Measurements from ENCODE around the gene MZT2B. TPM values are rescaled to one million over a fixed set of nuclear protein-coding genes. Genes with fewer than 3 reads are reported as not detected.
"Not testable (repeated sequence)": the region's sequence is repeated elsewhere in the genome, so short reads cannot be mapped to it uniquely, and the experiment has no call there.

MZT2B gene
- total RNA-seq, 3 donors from 2014 or later: 91.0 to 99.9 (median 97.3) TPM

GRCh38 chr2:130186391-130186790 lies 4.3 kb downstream of the MZT2B start:
- intact Hi-C loops (cut with DNase I; ENCODE audit: low total_unique reads): loop anchor here (10.0 kb wide), 1 partner anchor 1298 kb away; no protein-coding TSS in a partner anchor
- TF ChIP-seq POLR2A (IDR thresholded peaks at IDR 0.05): no peak
- TF ChIP-seq CTCF (IDR thresholded peaks at IDR 0.05): no peak
- TF ChIP-seq POLR2AphosphoS5 (IDR thresholded peaks at IDR 0.05): no peak
- DNase-seq (ENCODE audit: low spot score in 2 of 2): no peak

GRCh38 chr2:130187268-130187667 lies 5.2 kb downstream of the MZT2B start:
- TF ChIP-seq POLR2A (IDR thresholded peaks at IDR 0.05) (no peak), CTCF (IDR thresholded peaks at IDR 0.05) (no peak)
- DNase-seq (ENCODE audit: low spot score in 2 of 2): no peak
- H3K27me3 ChIP-seq: no peaks in the 10 kb centered on the region
- intact Hi-C loops (cut with DNase I; ENCODE audit: low total_unique reads): loop anchor here (10.0 kb wide), 1 partner anchor 1298 kb away; no protein-coding TSS in a partner anchor
- no peaks in the 10 kb centered on the region for H3K9me3 ChIP-seq
- no peaks in the 10 kb centered on the region for H3K36me3 ChIP-seq
- no peak overlapping the region for H3K27ac ChIP-seq
- H3K4me3 ChIP-seq: no peak overlapping the region
- H3K4me1 ChIP-seq: no peaks in the 10 kb centered on the region

More at GRCh38 chr2:130186391-130186790, 4.3 kb downstream of the MZT2B start:
- Histone ChIP-seq H3K9me3 (no peaks in the 10 kb centered on the region), H3K27ac (no peak overlapping the region), H3K36me3 (no peaks in the 10 kb centered on the region), H3K27me3 (no peaks in the 10 kb centered on the region), H3K4me1 (no peaks in the 10 kb centered on the region), H3K4me3 (no peak overlapping the region)

- not testable (repeated sequence) for H3K27ac ChIP-seq; DNase-seq (ENCODE audit: low spot score in 2 of 2); H3K9me3 ChIP-seq; H3K4me3 ChIP-seq; H3K27me3 ChIP-seq; H3K4me1 ChIP-seq; H3K36me3 ChIP-seq
- intact Hi-C loops (cut with DNase I; ENCODE audit: low total_unique reads): loop anchor here (10.0 kb wide), 1 partner anchor 1297 kb away; no protein-coding TSS in a partner anchor
These were observed 6.1 kb downstream of the MZT2B start for GRCh38 chr2:130187859-130188792.

GRCh38 chr2:130188958-130189357 lies 6.9 kb downstream of the MZT2B start:
- H3K36me3 ChIP-seq; H3K27ac ChIP-seq; H3K27me3 ChIP-seq; H3K4me1 ChIP-seq; H3K4me3 ChIP-seq; H3K9me3 ChIP-seq; DNase-seq (ENCODE audit: low spot score in 2 of 2): not testable (repeated sequence)
- intact Hi-C loops (cut with DNase I; ENCODE audit: low total_unique reads): loop anchor here (10.0 kb wide), 1 partner anchor 1296 kb away; no protein-coding TSS in a partner anchor

- H3K4me1 ChIP-seq: no peaks in the 10 kb centered on the region
- no peaks in the 10 kb centered on the region for H3K36me3 ChIP-seq
- no peak overlapping the region for H3K27ac ChIP-seq
- H3K4me3 ChIP-seq: no peak overlapping the region
- no peaks in the 10 kb centered on the region for H3K27me3 ChIP-seq
- intact Hi-C loops (cut with DNase I; ENCODE audit: low total_unique reads): no loop called here
- no peak for DNase-seq (ENCODE audit: low spot score in 2 of 2)
- TF ChIP-seq POLR2AphosphoS5 (IDR thresholded peaks at IDR 0.05): no peak
- TF ChIP-seq POLR2A (IDR thresholded peaks at IDR 0.05): no peak
- TF ChIP-seq CTCF (IDR thresholded peaks at IDR 0.05): no peak
- no peaks in the 10 kb centered on the region for H3K9me3 ChIP-seq
These were observed 8.2 kb downstream of the MZT2B start for GRCh38 chr2:130190237-130190636.

GRCh38 chr2:130191319-130191718 lies 9.3 kb downstream of the MZT2B start:
- intact Hi-C loops (cut with DNase I; ENCODE audit: low total_unique reads); H3K9me3 ChIP-seq; DNase-seq (ENCODE audit: low spot score in 2 of 2); H3K4me3 ChIP-seq; H3K4me1 ChIP-seq; H3K27me3 ChIP-seq; H3K36me3 ChIP-seq; H3K27ac ChIP-seq: not testable (repeated sequence)

GRCh38 chr2:130192451-130192850 lies 10.4 kb downstream of the MZT2B start:
- H3K9me3 ChIP-seq; H3K27me3 ChIP-seq; H3K36me3 ChIP-seq; H3K4me1 ChIP-seq; H3K4me3 ChIP-seq; DNase-seq (ENCODE audit: low spot score in 2 of 2); H3K27ac ChIP-seq; intact Hi-C loops (cut with DNase I; ENCODE audit: low total_unique reads): not testable (repeated sequence)

GRCh38 chr2:130193824-130194223 lies 11.8 kb downstream of the MZT2B start:
- DNase-seq (ENCODE audit: low spot score in 2 of 2); H3K27me3 ChIP-seq; H3K36me3 ChIP-seq; H3K9me3 ChIP-seq; H3K27ac ChIP-seq; H3K4me1 ChIP-seq; H3K4me3 ChIP-seq; intact Hi-C loops (cut with DNase I; ENCODE audit: low total_unique reads): not testable (repeated sequence)

GRCh38 chr2:130195089-130195635 lies 13.1 kb downstream of the MZT2B start:
- H3K4me1 ChIP-seq; H3K4me3 ChIP-seq; H3K27ac ChIP-seq; intact Hi-C loops (cut with DNase I; ENCODE audit: low total_unique reads); H3K27me3 ChIP-seq; DNase-seq (ENCODE audit: low spot score in 2 of 2); H3K36me3 ChIP-seq; H3K9me3 ChIP-seq: not testable (repeated sequence)

- H3K4me3 ChIP-seq; H3K27me3 ChIP-seq; H3K27ac ChIP-seq; H3K4me1 ChIP-seq; intact Hi-C loops (cut with DNase I; ENCODE audit: low total_unique reads); H3K9me3 ChIP-seq; H3K36me3 ChIP-seq; DNase-seq (ENCODE audit: low spot score in 2 of 2): not testable (repeated sequence)
These were observed 14.0 kb downstream of the MZT2B start for GRCh38 chr2:130196052-130196451.
